Brain microvascular endothelial cell (primary cell): Measurements from ENCODE around the gene EEF1E1.

Experiments used
- DNase-seq: peaks from one replicate; pipeline ENCODE4 v3.0.0-alpha.2; 2020
- H3K27ac ChIP-seq: fragments of 250-450 bp; sonication (Bioruptor Pico); 2 replicates; pipeline ENCODE4 v1.5.1; 2020; ENCODE audit warnings: mild to moderate bottlenecking, moderate library complexity
- H3K27me3 ChIP-seq: fragments of 250-450 bp; sonication (Bioruptor Pico); replicated peaks from 2 replicates; pipeline ENCODE4 v1.5.1; 2020; ENCODE audit warnings: mild to moderate bottlenecking
- H3K36me3 ChIP-seq: fragments of 250-450 bp; sonication (Bioruptor Pico); replicated peaks from 2 replicates; pipeline ENCODE4 v1.5.1; 2020; ENCODE audit warnings: mild to moderate bottlenecking
- H3K4me3 ChIP-seq: 2 replicates; pipeline ENCODE4 v1.5.1; 2011; ENCODE audit warnings: low read depth, mild to moderate bottlenecking, control low read depth, low read length, moderate library complexity
- in situ Hi-C: cut with HindIII; loops from 2 replicates; pipeline ENCODE4 v1.10.0; 2017; ENCODE audit warnings: low sequenced_read_pairs, low pct_ligation_motif_present
- TF ChIP-seq, protein P1 (sequence below): IDR thresholded peaks from 2 replicates; pipeline ENCODE4 v1.5.1; 2011; ENCODE audit warnings: low read depth, mild to moderate bottlenecking, moderate library complexity, low read length, control low read depth, inconsistent platforms; ENCODE audit errors: missing control alignments

EEF1E1 gene

DNA sequence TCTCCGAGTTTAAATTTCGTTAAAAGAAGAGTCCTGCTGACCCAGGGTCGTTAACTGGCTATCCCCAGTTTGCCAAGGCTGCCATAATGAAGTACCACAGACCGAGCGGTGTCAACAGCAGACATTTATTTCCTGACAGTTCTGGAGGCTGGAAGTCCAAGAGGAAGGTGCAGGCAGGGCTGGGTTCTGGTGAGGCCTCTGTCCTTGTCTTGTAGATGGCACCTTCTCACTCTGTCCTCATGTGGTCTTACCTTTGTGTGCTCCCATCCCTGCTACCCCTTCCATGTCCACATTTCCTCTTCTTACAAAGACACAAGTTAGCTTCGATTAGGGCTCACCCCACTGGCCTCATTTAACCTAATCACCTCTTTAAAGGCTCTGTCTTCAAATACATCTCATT, 29.8 kb upstream of the EEF1E1 start:
- Histone ChIP-seq H3K36me3 (no peaks in the 10 kb centered on the region), H3K4me3 (no peak overlapping the region), H3K27me3 (no peaks in the 10 kb centered on the region), H3K27ac (no peak overlapping the region)
- no peak for DNase-seq
- in situ Hi-C loops = loop anchor here (10.0 kb wide), 1 partner anchor 83 kb away; no protein-coding TSS in a partner anchor
- TF ChIP-seq, protein P1, sequence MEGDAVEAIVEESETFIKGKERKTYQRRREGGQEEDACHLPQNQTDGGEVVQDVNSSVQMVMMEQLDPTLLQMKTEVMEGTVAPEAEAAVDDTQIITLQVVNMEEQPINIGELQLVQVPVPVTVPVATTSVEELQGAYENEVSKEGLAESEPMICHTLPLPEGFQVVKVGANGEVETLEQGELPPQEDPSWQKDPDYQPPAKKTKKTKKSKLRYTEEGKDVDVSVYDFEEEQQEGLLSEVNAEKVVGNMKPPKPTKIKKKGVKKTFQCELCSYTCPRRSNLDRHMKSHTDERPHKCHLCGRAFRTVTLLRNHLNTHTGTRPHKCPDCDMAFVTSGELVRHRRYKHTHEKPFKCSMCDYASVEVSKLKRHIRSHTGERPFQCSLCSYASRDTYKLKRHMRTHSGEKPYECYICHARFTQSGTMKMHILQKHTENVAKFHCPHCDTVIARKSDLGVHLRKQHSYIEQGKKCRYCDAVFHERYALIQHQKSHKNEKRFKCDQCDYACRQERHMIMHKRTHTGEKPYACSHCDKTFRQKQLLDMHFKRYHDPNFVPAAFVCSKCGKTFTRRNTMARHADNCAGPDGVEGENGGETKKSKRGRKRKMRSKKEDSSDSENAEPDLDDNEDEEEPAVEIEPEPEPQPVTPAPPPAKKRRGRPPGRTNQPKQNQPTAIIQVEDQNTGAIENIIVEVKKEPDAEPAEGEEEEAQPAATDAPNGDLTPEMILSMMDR = no peak

- Histone ChIP-seq H3K27ac (no peak overlapping the region), H3K27me3 (no peaks in the 10 kb centered on the region), H3K36me3 (no peaks in the 10 kb centered on the region), H3K4me3 (no peak overlapping the region)
- DNase-seq = peak; percentile 66
- TF ChIP-seq, protein P1 = peak; percentile 74
- in situ Hi-C loops = loop anchor here (10.0 kb wide), 1 partner anchor 83 kb away; no protein-coding TSS in a partner anchor
Observed at GRCh38 chr6:8131265-8131897, 29.0 kb upstream of the EEF1E1 start.

DNA sequence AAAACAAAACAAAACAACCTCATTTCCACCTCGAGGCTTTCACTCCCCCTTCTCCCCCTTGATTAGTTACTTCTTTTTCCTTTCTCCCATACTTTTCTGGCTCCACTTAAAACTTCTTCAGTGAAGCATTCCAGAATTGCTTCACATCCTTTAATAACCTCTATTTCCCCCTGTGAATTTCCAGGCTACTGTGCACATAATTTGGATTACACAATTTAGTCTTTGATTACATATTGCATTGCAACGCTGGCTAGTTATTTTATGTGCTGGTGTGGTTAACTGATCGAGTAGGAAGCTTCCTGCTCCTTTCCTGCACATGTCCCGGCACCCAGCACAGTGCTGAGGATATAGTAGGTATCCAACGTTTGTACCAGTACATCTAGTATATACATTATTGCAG, 28.1 kb upstream of the EEF1E1 start:
- TF ChIP-seq, protein P1 = no peak
- no peak for DNase-seq
- in situ Hi-C loops = loop anchor here (10.0 kb wide), 1 partner anchor 84 kb away; no protein-coding TSS in a partner anchor
- Histone ChIP-seq H3K27ac (no peak overlapping the region), H3K27me3 (no peaks in the 10 kb centered on the region), H3K36me3 (no peaks in the 10 kb centered on the region), H3K4me3 (no peak overlapping the region)

DNA sequence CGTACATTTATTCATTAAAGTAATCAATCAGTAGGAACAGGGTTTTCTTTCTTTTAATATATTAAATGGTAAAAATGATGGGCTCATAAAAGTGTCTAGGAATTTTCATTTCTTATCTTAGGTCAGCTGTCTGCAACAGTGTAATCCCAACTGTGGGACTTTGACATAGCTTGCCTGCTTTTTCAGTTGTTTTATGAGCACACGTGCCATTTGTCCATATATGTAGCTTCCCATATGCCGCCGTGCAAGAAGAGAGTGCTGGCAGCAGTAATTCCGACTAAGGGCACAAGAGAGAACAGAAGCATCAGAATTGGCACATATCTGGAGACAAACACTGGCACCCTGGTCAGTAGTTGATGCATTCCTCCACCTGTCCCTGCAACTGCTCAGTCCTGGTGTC, 20.9 kb upstream of the EEF1E1 start:
- in situ Hi-C loops = no loop called here
- Histone ChIP-seq H3K27ac (no peak overlapping the region), H3K36me3 (no peaks in the 10 kb centered on the region), H3K27me3 (no peaks in the 10 kb centered on the region), H3K4me3 (no peak overlapping the region)
- no peak for DNase-seq
- TF ChIP-seq, protein P1 = no peak

DNA sequence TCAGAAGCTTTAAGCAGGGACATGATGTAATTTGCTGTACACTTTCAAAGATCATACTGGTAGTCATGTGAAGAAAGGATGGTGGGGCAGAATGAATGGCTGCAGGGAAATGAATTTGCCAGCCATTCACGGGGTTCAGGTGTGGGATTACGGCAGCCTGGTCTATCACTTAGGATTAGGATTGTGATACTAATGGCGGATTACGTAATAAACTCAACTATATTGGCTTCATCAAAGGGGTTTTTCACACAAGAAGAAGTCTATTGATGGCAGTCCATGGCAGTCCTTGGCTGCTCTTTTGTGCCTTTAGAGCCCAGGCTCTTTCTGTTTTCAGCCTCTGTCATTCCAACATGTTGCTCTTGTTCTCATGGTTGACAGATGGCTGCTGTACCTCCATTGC, 12.6 kb upstream of the EEF1E1 start:
- in situ Hi-C loops = no loop called here
- no peak overlapping the region for H3K4me3 ChIP-seq
- no peaks in the 10 kb centered on the region for H3K36me3 ChIP-seq
- DNase-seq = no peak
- TF ChIP-seq, protein P1 = no peak
- H3K27me3 ChIP-seq = no peaks in the 10 kb centered on the region
- no peak overlapping the region for H3K27ac ChIP-seq
